ENCODE data around the gene ACACA.

DNA sequence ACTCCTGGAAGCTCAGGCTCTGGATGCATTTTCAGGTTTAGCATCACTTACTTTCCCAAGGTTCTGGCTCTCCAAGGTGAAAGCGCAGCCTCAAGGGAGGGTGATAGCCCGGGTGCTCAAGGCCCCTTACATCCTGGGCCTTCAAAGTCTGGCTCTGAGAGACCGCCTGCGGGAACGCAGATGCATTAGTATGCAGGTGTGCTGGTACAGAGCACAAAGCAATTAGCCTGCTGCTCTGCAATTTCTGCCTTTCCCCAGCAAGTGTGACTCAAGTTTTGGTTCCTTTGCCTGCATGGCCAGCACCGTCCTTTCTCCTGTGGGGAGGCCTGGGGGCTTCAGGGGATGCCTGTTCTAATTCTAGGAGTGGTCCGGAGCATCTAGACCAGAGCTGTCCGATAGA lies 341.7 kb downstream of the ACACA start:
- TF ChIP-seq, protein P1, sequence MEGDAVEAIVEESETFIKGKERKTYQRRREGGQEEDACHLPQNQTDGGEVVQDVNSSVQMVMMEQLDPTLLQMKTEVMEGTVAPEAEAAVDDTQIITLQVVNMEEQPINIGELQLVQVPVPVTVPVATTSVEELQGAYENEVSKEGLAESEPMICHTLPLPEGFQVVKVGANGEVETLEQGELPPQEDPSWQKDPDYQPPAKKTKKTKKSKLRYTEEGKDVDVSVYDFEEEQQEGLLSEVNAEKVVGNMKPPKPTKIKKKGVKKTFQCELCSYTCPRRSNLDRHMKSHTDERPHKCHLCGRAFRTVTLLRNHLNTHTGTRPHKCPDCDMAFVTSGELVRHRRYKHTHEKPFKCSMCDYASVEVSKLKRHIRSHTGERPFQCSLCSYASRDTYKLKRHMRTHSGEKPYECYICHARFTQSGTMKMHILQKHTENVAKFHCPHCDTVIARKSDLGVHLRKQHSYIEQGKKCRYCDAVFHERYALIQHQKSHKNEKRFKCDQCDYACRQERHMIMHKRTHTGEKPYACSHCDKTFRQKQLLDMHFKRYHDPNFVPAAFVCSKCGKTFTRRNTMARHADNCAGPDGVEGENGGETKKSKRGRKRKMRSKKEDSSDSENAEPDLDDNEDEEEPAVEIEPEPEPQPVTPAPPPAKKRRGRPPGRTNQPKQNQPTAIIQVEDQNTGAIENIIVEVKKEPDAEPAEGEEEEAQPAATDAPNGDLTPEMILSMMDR (IDR thresholded peaks at IDR 0.05), result no peak
- TF ChIP-seq POLR2A (IDR thresholded peaks at IDR 0.05) (no peak), POLR2AphosphoS5 (IDR thresholded peaks at IDR 0.05) (no peak), EP300 (IDR thresholded peaks at IDR 0.05) (no peak)

All from suprapubic skin (tissue), 4 donors.